Measurements from ENCODE around the gene DCLK1.

The DCLK1 gene

DNA sequence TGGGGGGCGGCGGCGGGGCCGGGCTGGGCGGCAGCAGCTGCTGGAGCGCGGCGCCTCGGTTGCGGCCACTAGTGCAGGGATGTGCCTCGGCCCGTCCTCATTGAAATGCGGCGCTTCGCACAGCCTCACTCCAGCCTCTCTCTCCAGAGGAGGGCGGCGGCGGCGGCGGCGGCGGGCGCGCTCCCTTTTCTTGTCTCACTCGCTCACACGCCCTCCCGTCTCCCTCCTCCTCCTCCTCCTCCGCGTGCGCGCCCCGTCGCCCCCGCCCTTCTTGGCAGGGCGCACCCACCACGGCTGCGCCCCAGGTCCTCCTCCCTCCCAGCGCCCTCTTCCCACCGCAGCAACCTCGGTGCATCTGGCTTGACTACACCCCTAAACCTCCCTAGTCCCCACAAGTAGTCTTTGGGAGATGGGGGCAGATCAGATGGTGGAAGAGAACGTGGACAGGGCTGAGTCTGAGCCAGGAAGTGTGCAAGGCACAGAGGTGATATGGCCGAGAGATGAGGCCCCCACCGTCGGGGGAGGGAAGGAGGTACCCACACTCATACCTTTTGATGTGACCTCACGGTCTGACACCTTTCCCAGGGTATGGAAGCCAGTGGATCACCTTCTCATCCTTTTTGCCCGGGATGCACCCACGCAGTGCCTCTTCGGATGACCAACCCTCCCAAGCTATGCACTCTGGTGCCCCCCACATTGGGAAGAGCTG is at the start of gene DCLK1:
Gene DCLK1, minus strand, starts transcription at position 161 of the 709 bp plus-strand sequence.
- DNase-seq (ENCODE audit: extremely low read depth in 1 of 2, low read depth in 1 of 2): no peak

DNA sequence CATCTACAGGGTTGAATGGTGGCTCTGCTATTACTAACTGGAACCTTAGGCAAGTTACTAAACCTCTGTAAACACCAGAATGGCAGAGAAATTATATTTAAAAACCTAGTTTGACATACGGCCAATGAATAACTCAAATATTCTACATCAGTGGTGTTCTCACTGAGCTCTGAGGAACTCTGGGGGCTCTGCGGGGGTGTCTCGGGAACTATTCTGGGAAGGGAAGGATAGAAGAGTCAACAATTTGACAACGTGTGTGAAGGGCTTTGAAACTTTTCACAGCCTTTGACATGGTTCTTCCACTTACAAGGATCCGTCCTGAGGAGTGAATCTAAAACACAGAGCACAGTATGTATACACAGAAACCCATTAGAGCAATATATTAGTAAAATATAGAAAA is 44.4 kb upstream of the DCLK1 start:
- no peak for DNase-seq (ENCODE audit: extremely low read depth in 1 of 2, low read depth in 1 of 2)

- DNase-seq (ENCODE audit: extremely low read depth in 1 of 2, low read depth in 1 of 2): no peak
These were observed 43.7 kb upstream of the DCLK1 start for GRCh38 chr13:36174923-36175322.

DNA sequence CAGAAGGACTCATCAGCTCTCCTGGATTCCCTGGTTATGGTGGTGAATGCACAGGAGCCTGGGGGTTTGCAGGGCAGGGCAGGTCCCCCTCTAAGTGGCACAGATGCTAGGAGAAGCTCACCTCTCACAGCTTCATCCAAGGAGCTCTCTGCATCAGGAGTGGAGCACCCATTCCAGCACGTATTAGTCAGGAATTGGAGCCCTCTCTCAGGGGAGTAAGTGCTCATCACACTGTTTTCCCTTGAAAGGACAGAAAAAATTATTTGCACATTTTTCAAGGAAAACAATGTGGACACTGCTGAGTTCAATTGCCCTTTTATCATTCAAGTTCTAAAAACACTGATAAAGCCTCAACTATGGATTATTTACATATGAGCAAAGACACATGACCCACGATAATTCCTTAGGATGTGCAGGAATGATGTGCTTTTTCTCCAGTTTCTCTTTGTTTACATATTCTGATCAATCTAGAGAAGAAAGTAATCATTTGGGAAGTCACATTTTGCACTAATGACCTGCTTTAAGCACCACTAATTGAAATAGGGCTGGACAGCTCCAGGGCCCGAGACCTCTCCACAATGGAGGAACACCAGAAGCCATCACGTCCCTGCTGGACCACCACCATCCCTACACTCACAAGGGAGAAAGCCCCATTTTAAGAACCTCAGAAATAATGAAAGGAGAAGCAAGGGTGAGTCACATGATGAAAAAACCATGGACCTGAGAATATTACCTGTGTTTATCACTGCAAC is 42.6 kb upstream of the DCLK1 start:
- no peak for DNase-seq (ENCODE audit: extremely low read depth in 1 of 2, low read depth in 1 of 2)

GRCh38 chr13:36166046-36166445 is 34.9 kb upstream of the DCLK1 start:
- no peak for DNase-seq (ENCODE audit: extremely low read depth in 1 of 2, low read depth in 1 of 2)

GRCh38 chr13:36163809-36164308 is 32.7 kb upstream of the DCLK1 start:
- no peak for DNase-seq (ENCODE audit: extremely low read depth in 1 of 2, low read depth in 1 of 2)

- DNase-seq (ENCODE audit: extremely low read depth in 1 of 2, low read depth in 1 of 2): no peak
These were observed 32.1 kb upstream of the DCLK1 start for GRCh38 chr13:36163286-36163685.

GRCh38 chr13:36160297-36160696 is 29.1 kb upstream of the DCLK1 start:
- no peak for DNase-seq (ENCODE audit: extremely low read depth in 1 of 2, low read depth in 1 of 2)

- DNase-seq (ENCODE audit: extremely low read depth in 1 of 2, low read depth in 1 of 2): no peak
These were observed 27.4 kb upstream of the DCLK1 start for GRCh38 chr13:36158611-36159010.

GRCh38 chr13:36157480-36157879 is 26.3 kb upstream of the DCLK1 start:
- no peak for DNase-seq (ENCODE audit: extremely low read depth in 1 of 2, low read depth in 1 of 2)

DNA sequence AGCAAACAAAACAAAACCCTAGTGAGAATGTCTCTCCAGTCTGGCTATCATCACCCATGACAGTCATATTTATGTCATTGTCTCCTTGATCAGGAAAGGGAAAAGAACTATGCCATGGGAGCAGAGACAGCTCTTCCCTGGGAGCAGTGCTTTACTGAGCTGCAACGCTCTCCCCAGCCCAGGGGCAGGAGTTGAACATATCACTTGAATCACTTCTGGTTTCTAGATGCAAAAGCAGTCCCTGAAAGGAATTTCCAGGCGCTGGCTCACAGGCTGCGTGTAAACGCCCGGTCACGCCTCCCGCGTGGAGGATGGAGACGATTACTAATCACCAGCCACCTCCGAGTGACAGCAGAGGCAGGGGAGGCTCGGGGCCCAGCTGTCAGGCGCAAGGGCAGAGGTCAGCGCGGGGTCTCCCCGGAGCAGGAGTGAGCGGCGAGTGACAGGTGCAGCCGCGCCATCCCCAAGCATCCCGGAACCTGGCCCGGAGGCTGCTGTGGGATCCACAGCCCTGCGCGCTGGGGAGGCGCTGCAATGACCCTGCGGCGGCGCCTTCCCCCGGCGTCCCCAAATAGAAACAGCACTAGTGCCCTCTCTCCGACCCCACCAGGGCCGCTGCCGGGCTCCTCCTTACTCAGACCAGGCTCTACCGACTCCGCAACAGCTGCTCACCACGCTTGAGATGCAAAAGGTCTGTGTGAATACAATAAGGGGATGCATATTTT is 23.5 kb upstream of the DCLK1 start:
- no peak for DNase-seq (ENCODE audit: extremely low read depth in 1 of 2, low read depth in 1 of 2)

DNA sequence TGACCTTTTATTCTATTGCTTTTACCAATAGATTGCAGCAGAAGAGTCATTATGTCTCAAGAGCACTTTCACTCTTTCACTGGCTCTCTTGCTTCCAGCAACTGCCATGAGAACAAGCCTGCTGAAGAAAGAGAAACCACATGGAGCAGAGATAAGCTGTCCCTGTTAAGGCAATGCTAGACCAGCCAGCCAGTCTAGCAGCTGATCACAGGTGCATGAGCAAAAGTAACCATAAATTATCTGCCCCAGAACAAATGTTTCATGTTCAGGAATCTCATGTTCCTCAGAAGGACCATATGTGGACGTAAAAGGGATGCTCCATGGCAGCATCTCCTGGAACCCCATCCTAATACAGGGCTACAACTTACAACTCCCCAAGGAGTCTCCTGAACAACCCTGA is 20.4 kb upstream of the DCLK1 start:
- no peak for DNase-seq (ENCODE audit: extremely low read depth in 1 of 2, low read depth in 1 of 2)

- no peak for DNase-seq (ENCODE audit: extremely low read depth in 1 of 2, low read depth in 1 of 2)
These were observed 17.3 kb upstream of the DCLK1 start for GRCh38 chr13:36148446-36148845.

DNA sequence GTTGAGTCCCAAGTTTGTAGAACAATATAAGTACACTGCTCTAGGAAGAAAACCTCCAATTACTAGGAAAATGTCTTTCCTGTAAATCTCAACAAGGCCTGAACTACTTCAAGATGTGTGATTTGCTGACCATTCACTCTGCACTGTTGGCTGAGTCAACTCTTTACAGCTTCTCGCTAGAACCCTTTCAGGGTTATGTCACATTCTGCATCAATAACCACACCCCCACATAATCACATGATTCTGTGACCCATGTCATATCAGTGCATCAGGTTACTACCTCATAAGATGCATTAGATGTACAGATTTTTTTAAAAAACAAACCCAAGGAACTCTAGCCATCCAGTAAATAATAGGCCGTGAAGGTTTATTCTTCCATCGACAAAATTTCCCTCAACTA is 16.1 kb upstream of the DCLK1 start:
- DNase-seq (ENCODE audit: extremely low read depth in 1 of 2, low read depth in 1 of 2): no peak

- no peak for DNase-seq (ENCODE audit: extremely low read depth in 1 of 2, low read depth in 1 of 2)
These were observed 15.5 kb upstream of the DCLK1 start for GRCh38 chr13:36146511-36147269.

DNA sequence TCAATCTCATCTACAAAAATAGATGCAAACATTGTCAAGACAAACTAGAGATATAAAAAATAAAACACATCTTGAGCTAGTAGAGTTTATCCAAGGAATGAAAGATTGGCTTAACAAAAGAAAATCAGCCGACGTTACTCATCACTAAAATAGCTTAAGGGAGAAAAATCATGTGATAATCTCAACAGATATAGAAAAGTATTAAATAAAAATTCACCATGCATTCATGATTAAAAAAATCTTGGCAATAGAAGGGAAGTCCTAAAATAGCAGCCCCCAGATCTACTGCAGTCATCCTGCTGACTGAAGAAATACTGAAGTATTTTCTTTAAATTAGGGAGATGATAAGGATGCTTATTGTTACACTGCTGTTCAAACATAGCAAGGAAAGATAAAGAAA is 12.6 kb upstream of the DCLK1 start:
- no peak for DNase-seq (ENCODE audit: extremely low read depth in 1 of 2, low read depth in 1 of 2)

DNA sequence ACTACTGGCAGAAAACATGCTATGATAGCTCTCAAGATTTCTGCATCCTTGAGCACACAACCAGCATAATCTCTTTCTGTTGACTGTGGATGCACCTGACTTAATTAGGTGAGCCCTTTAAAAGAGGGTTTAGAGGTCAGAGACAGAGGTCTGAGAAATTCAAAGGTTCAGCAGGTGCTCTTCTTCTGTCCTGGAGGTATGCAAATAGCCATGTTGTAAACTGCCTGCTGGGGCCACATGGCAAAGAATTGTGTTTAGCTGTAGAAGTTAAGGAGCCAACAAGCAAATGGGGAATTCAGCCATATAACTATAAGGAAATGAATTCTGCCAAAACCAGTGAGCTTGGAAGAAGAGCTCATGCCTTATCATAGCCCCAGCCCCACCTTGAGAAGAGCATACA is 11.6 kb upstream of the DCLK1 start:
- DNase-seq (ENCODE audit: extremely low read depth in 1 of 2, low read depth in 1 of 2): no peak

DNA sequence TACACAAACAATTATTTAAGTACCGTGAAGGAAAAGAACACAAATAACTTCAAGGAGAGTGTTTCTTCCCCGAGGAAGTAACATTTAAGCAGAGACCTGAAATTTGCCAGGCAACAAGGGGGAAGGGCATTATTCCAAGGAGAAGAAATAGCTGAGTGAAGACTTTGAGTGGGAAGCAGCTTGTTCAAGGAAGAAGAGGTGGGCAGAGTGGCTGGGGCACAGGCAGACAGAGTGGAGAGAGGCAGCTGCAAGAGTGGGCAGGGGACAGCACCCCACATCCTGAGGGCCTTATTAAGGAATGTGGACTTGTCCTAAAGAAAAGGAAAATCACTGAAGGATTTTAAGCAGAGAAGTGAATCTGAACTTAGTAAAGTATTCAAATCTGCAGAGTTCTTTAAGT is 4.7 kb upstream of the DCLK1 start:
- no peak for DNase-seq (ENCODE audit: extremely low read depth in 1 of 2, low read depth in 1 of 2)

DNA sequence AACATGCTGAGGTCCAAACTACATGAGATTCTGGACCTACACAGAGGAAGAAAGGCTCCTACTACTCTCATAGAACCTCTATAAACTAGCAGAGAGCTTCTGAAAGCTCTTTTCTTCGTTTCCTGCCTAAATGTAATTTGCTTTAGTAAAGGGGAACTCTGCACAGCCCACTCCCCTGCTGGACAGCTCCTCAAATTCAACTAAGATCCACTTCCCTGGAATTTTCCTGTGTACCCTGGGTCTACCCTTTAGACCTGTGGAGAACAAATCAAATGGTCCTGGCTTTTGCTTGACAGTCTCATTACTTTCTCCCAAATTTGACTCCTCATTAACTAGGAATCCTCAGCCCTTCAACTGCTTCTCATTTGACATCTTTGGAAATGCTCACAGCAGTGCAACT is 3.5 kb upstream of the DCLK1 start:
- no peak for DNase-seq (ENCODE audit: extremely low read depth in 1 of 2, low read depth in 1 of 2)

DNA sequence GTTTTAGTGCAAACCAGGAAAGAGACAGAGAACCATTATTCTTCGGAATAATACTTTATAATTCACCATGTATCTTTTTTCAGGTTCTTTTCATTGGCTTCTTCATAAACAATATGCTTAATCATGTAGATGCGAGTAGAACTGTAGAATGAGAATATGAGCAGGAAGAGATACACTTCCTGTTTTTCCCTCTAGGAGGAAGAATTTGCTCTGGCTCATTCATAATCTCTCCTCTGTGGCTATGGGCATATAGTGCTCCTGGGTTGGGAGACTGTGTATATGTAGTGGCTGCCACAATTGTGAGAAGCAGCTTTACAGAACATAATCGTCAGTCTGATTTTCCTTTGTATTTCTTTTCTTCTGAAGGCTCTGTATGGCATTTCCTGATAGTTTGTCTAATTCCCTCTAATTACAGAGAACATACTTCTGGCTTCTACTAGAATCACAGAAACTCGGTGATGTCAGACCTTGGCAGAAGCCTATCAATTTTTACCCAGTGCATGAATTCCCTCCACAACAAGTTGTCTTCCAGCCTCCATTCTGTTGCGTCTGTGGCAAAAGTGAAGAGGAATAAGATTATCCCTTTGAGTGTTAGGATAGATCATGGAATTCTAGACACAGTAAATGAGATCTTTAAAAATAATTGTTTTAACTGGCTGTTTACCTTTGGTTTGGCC is 2.9 kb upstream of the DCLK1 start:
- DNase-seq (ENCODE audit: extremely low read depth in 1 of 2, low read depth in 1 of 2): no peak
